Subcutaneous adipose tissue (tissue), 4 donors: ENCODE measurements around the gene PSMG1. TPM values are rescaled to one million over a fixed set of nuclear protein-coding genes. Genes with fewer than 3 reads are reported as not detected.

Experiments
- total RNA-seq, 4 donors: library from RNA; depleted of rRNA; stranded (reverse); fragments of >200 nt; gene quantifications; one replicate each; pipeline ENCODE4 v1.1.0, GENCODE V29; 2016
- TF ChIP-seq, protein P1 (sequence below): fragments of 450-650 bp; IDR thresholded peaks from one replicate; pipeline ENCODE4 v1.5.1; 2016; ENCODE audit warnings: low read depth, mild to moderate bottlenecking, control low read depth, antibody characterized with exemption, moderate library complexity

PSMG1 gene
- total RNA-seq, 4 donors from 2014 or later, result 8.9 to 40.6 (median 21.0) TPM

DNA sequence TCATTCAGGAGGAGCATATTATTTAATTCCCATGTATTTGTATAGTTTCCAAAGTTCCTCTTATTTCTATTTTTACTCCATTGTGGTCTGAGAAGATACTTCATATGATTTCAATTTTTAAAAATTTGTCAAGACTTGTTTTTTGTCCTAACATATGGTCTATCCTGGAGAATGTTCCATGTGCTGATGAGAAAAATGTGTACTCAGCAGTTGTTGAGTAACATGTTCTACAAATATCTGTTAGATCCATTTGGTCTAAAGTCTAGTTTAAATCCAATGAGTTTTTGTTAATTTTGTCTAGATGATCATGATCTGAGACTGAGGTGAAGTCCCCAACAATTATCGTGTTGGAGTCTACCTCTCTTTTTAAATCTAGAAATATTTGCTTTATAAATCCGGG, 14.5 kb downstream of the PSMG1 start:
- TF ChIP-seq, protein P1, sequence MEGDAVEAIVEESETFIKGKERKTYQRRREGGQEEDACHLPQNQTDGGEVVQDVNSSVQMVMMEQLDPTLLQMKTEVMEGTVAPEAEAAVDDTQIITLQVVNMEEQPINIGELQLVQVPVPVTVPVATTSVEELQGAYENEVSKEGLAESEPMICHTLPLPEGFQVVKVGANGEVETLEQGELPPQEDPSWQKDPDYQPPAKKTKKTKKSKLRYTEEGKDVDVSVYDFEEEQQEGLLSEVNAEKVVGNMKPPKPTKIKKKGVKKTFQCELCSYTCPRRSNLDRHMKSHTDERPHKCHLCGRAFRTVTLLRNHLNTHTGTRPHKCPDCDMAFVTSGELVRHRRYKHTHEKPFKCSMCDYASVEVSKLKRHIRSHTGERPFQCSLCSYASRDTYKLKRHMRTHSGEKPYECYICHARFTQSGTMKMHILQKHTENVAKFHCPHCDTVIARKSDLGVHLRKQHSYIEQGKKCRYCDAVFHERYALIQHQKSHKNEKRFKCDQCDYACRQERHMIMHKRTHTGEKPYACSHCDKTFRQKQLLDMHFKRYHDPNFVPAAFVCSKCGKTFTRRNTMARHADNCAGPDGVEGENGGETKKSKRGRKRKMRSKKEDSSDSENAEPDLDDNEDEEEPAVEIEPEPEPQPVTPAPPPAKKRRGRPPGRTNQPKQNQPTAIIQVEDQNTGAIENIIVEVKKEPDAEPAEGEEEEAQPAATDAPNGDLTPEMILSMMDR, result no peak

DNA sequence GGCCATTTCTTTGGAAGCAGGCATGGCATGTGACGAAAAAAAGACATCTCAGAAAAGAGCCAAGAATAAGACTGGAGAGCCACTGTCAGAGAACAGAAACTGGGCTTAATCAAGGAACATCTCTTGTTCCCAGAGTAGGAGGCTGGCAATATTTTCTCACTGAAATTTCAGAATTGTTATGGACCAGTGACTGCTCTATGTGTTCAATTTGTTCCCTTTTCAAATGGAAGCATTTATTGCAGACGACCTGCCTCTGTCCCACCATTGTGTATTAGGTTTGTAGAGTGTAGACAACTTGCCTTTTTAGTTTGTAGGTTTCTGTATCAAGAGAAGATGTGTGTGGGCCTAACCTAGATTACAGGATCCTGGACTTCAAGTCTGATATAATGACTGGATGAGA, 18.7 kb downstream of the PSMG1 start:
- TF ChIP-seq, protein P1, result no peak

DNA sequence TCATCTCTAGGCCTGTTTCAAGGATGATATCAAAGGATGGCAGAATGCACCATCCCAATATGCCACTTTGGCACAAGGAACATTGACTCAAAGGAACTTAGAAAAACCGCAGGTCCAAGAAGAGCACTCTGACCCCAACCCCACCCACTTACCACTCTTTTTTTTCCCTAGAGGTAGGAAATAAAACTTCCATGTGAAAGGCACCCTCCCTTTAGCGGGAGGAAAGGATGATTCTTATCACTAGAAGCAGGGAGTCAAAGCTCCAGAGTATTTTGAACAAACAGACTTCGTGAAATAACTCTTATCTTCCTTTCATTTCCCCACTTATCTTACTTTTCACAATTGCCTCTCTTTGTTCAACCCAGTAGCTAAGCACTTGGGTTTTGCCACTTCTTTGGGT, 22.2 kb downstream of the PSMG1 start:
- TF ChIP-seq, protein P1, result no peak

DNA sequence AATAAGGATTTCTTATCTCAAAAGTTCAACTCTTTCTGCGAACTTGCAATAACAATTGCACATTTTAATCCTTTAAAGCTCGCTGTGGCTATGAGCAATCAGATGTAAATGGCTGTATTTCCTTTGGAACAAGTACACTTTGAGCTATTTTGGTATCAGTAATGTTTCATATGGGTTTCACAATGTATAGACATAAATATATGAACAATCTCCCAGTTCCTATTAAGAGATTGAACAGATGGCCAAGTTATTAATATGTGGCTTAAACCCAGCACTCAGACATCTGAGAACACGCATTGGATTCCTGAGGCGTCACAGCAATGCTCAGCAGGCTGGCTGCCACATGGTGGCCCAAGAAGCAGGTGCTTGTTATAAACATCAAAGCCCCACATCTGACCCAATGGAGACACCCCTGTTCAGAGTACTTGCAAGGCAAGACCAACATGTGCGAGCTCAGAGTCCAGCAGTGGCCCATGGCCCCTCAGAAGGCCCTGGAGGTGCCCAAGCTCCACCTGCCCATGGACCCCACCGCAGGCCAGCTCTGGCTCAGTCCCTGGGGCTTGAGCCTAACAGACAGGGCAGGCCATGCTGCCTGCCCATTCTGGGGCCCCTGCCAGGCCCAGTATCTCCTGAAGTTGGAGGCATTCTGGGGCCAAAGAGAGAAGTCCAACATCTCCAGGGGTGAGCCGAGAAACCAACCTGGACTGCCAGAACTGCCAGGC, 23.7 kb downstream of the PSMG1 start:
- TF ChIP-seq, protein P1, result no peak

DNA sequence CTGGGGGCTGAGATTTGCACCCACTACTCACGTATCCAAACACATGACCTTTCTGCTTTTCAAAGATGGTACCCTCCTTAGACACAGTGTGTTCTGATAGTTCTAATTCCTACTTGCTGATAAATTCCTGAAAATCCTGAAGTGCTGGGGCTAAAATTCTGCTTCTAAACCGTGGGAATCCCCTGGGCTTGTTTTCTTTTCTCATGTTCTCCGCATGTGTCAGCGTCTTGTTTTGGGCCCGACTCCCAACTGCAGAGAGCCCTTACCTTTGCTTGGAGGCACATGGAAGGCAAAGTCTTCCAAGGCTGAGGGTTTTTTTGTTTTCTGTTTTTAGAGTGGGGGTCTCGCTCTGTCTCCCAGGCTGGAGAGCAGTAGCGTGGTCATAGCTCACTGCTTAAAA, 27.2 kb downstream of the PSMG1 start:
- TF ChIP-seq, protein P1, result no peak

DNA sequence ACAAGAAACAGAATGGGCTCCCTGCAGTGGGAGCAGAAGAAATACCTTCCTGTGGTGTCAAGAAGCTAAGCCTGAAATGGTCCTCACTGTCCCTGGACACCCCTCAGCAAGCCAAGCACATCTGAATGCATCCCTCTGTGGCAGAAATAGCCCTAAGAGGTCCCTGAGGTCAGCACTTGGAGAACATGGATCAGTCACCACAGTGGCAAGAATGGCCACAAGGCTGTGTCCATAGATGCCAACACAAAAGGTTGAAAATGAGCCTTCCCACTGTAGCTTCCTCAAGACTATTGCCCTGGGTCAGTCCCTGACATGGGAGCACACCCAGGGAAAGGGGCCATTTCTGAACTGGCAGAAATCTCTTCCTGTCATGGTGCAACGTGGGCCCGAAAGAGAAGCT, 27.7 kb downstream of the PSMG1 start:
- TF ChIP-seq, protein P1, result no peak

DNA sequence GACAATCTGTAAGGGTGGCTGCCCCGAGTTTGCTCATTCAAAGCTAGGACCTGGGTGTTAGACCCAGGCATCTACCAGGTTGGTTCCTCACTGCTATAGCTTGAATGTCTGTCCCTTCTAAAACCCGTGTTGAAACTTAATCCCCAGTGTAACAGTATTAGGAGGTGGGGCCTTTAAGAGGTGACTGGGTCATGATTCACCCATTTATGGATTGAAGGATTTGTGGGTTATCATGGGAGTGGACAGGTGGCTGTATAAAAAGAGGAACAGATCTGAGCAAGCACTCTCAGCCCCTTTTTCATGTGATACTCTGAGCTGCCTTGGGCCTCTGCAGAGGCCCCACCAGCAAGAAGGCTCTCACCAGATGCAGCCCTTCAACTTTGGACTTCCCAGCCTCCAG, 29.4 kb downstream of the PSMG1 start:
- TF ChIP-seq, protein P1, result no peak
